ENCODE data around the gene ERFE. TPM values are rescaled to one million over a fixed set of nuclear protein-coding genes. Genes with fewer than 3 reads are reported as not detected.

The ERFE gene
- total and polyA plus RNA-seq, 10 of the 15 experiments (the other 5 are each of a cell fraction or from before 2014, with no cell fraction given), result not detected

- no peak for TF ChIP-seq SPI1 (IDR thresholded peaks at IDR 0.05; ENCODE audit: borderline replicate concordance, insufficient read depth, low read depth, low read length)
Observed at GRCh38 chr2:238133499-238134392, 25.0 kb upstream of the ERFE start (continued).

- peaks cover 4% of the 10 kb centered on the region; the same call in 1 of the 2 replicates for H3K4me1 ChIP-seq (ENCODE audit: control insufficient read depth, insufficient read depth, low read length)
- no peak overlapping the region for H3K4me3 ChIP-seq
- H3K79me2 ChIP-seq (ENCODE audit: control insufficient read depth, insufficient read depth, low read length), result no peaks in the 10 kb centered on the region
- ChIA-PET RAD21 (ENCODE audit: unreplicated experiment) (interaction anchor here (0.7 to 1.0 kb wide), 2 partner anchors 57 to 126 kb away, joined by 3 to 4 read pairs; no protein-coding TSS in a partner anchor), POLR2A (no interaction called here), CTCF (interaction anchor here (1.4 to 2.0 kb wide), 2 partner anchors 25 to 129 kb away, joined by 3 to 5 read pairs; no protein-coding TSS in a partner anchor), SMC1A (ENCODE audit: uncharacterized antibody, unreplicated experiment) (no interaction called here)
- BruUV-seq (replicated peaks), result no TSS peak
- H3K4me2 ChIP-seq (ENCODE audit: control insufficient read depth, insufficient read depth), result no peak overlapping the region
- intact Hi-C loops (cut with micrococcal nuclease; ENCODE audit: unreplicated experiment), result no loop called here
- no peak for TF ChIP-seq BCLAF1 (IDR thresholded peaks at IDR 0.05)
- no peak for TF ChIP-seq RAD51 (IDR thresholded peaks at IDR 0.05)
- no peak for TF ChIP-seq USF1 (IDR thresholded peaks at IDR 0.05; ENCODE audit: borderline replicate concordance, extremely low read length, insufficient read depth, low read depth, low read length)
- no peak for TF ChIP-seq FOS (IDR thresholded peaks at IDR 0.05; ENCODE audit: borderline replicate concordance, extremely low read depth, insufficient read length)
- TF ChIP-seq RAD21 (IDR thresholded peaks at IDR 0.05; ENCODE audit: insufficient read depth, low read depth, low read length), result no peak
- no peak for TF ChIP-seq CEBPZ (IDR thresholded peaks at IDR 0.05; ENCODE audit: low read depth, low read length)
- TF ChIP-seq NR2C2 (IDR thresholded peaks at IDR 0.05; ENCODE audit: borderline replicate concordance, control insufficient read depth, insufficient read length, low read depth), result no peak
- no peak for TF ChIP-seq E4F1 (IDR thresholded peaks at IDR 0.05; ENCODE audit: borderline replicate concordance, partially characterized antibody)
- no peak for TF ChIP-seq NFIC (IDR thresholded peaks at IDR 0.05; ENCODE audit: low read depth, low read length)
- DNase-seq (ENCODE audit: low read depth, low spot score) (no peak), FAIRE-seq (no peak), ATAC-seq (no peak)
- no peak overlapping the region for H3K9ac ChIP-seq (ENCODE audit: control insufficient read depth, insufficient read depth, low read length)
- H3K27me3 ChIP-seq (replicated peaks in 1 of 2; ENCODE audit: control insufficient read depth in 2 of 2, insufficient read depth in 2 of 2, low read length in 1 of 2), result no peaks in the 10 kb centered on the region
- no peaks in the 10 kb centered on the region for H4K20me1 ChIP-seq (ENCODE audit: control insufficient read depth, insufficient read depth)
- in situ Hi-C loops (cut with MboI), result no loop called here
- H3K9me3 ChIP-seq (replicated peaks; ENCODE audit: control insufficient read depth, insufficient read depth, low read length), result no peaks in the 10 kb centered on the region
- no peak overlapping the region for H2AFZ ChIP-seq (ENCODE audit: control insufficient read depth, low read depth, low read length)
- H3K36me3 ChIP-seq (ENCODE audit: control insufficient read depth in 2 of 2, insufficient read depth in 2 of 2, low read length in 1 of 2), result no peaks in the 10 kb centered on the region
- WGBS (ENCODE audit: insufficient coverage, insufficient replicate concordance, low lambda C conversion rate, missing lambda C conversion rate), result 58% methylated on average over 11 of the region's 11 CpGs
- H3K27ac ChIP-seq (ENCODE audit: control insufficient read depth, insufficient read depth), result no peak overlapping the region
Observed at GRCh38 chr2:238134393-238134785, 24.4 kb upstream of the ERFE start.

Data from GM12878 (cell line).